Hematopoietic multipotent progenitor cell treated with erythropoietin and hydrocortisone succinate and interleukin-3 and kit ligand, for 8 days (in vitro differentiated cells): Measurements from ENCODE around the gene F10.
"Not testable (repeated sequence)": the region's sequence is repeated elsewhere in the genome, so short reads cannot be mapped to it uniquely, and the experiment has no call there.

Experiments used
- DNase-seq: peaks from one replicate; pipeline ENCODE4 v3.0.0-alpha.2; 2015

Gene F10

DNA sequence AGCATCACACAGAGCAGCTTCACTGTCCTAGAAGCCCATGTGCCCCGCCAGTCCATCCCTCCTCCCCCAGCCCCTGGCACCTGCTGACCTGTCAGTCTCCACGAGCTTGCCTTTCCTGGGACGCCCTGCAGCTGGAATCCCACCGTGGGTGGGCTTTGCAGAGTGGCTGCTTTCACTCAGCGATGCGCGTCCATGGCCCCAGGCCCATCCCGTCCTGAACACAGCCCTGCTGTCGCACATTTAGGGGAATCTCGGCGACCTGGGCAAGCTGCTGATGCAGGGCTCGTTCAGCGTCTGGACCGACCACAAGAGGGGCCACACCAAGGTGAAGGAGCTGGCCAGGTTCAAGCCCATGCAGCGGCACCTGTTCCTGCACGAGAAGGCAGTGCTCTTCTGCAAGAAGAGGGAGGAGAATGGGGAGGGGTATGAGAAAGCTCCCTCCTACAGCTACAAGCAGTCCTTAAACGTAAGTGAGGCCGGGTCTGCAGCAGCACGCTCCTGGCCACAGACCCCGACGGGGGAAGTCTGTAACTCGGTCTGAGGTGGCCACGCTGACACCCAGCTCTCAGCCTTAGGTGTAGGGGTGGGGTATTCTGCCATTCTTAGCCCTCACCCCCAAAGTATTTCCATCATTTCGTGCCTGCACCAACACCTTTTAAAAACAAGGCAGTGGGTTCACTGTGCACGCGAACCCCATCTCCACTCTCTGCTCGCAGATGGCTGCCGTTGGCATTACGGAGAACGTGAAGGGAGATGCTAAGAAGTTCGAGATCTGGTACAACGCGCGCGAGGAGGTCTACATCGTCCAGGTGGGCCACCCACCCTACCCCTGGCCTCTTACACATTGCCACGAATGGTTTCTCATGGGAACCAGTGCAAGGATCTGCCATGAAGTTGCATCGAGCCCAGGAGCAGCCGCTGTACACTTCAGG lies 35.3 kb upstream of the F10 start:
- no peak for DNase-seq

DNA sequence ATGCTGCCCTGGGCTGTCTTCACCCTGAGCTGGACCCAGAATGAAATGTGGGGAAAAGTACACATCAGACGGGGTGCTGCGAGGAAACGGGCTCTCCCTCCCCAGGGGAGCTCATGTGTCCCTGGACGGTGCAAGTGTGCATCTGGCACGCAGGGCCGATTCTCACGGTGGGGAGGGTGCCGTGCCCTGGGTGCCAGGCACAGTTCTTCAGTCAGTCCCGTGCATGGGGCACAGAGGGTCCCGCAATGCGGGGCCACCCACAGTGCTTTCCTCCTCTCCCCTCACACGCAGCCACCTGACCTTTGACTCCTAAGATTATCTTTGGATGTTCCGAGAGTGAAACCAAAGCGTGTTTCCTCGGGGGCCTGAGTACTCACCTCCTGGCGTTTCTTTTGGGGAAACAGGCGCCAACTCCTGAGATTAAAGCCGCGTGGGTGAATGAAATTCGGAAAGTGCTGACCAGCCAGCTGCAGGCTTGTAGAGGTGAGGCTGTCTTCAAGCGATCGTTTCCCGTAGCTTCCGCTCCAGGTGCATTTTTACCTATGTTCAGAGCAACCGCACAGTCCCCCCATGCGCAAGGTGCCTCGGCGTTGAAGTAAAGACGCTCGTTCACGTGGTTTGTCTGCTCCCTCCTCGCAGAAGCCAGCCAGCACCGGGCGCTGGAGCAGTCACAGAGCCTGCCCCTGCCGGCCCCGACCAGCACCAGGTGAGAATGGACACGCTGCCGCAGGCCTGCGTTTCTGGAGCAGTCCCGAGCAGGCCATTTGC lies 34.5 kb upstream of the F10 start:
- DNase-seq, result no peak

DNA sequence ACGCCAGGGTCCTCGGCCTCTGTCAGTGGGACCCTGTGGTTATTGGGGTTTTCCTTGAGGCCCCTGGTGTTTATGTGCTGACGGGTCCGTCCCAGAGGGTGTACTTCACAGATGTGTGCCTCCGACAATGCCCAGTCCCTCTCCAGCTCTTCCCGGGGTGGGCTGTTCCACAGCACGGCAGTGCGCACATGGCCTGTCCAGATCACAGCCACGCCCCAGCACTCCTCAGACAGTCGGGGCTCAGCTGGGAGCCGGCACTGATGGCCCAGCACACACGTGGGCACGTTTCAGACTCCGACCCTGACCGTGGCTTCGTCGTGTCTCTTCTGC lies 33.9 kb upstream of the F10 start:
- no peak for DNase-seq

DNA sequence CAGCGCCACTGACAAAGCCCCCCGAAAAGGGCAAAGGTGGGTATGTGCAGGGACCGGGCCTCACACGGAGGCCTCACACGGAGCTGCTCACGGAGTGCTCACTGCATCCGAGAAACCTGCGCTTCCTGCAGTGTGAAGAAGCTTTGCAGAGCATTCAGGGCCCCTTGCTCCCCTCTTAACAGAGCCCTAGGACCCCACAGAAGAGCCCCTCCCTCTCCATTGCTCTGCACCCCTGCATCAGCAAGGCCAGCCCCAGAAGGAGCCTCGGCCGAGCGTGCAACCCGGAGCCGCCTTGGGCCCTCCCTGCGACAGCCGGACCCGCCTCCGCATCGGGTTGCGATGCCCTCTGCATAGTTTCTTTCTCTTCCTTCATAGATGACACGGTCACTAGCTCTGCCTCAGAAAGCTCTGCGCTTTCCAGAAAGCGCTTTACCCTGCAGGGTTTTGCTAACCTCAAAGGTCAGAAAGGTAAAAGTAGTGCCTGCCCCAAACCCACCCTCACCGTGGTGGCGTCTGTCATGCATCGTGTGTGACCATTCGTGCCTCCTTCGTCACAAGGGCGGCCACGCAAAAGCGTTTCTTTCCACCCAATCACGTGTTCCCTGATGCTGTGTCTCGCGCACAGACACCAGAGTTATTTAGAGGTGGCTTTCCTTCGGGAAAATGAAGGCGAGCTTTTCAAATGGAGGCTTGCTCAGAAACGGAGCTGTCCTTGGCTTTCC lies 32.7 kb upstream of the F10 start:
- no peak for DNase-seq

DNA sequence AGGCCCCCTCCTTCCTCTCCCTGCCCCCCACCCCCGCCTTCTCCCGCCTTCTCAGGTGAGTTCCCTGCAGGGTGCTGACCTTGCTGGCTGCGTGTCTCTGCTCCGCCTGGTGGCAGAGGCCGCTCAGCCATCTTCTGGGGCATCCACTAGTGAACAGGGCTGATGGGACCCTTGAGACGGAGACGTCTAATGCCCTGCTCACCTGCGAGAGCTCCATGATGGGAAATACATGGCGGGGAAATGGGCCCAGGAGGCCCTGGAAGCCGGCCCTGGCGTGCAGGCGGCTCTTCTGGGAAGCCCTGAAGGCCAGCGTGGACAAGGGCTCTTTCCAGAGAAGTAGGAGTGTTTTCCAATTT lies 32.2 kb upstream of the F10 start:
- no peak for DNase-seq

DNA sequence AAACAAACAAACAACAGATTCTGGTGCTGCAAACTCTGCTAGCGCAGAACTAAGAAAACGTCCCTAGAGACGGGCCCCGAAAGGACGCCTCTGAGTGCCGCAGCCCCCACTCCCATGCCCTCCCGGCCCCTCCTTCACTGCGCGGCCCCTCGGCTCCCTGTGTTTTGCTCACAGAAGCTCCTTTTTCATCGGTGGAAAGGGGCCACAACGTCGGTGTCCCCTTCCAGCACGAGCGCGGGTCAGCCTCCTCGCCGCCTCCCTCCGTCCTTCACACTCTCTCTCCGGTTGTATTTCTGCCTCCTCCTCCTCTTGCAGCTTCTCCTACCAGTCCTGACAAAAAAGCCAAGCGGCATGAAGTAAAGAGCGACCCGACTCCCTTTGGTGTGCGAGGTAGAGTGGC lies 31.8 kb upstream of the F10 start:
- no peak for DNase-seq

DNA sequence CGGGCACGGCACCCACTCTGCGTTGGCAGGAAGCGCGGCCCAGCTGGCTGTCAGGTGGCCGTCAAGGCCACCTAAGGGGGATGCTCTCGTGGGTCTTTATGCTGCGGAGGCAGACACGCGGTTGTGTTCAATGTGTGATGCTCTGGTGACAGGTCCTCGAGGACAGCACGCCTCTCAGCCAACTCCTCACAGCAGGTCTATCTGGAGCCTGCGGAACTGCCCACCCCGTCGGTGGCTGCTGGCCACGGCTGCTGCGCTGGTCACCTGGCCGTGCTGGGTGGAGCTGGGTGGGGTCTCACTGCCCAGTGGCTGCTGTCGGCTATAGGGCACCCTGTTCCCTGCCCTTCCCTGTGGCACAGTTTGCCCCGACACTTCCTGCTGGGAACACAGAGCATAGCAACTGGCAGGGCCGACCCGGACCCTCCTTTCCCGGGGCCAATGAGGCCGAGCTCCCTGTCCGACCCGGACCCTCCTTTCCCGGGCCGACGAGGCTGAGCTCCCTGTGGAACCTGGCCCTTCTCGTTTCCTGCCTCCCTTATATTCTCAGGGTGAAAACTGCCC lies 31.3 kb upstream of the F10 start:
- no peak for DNase-seq

DNA sequence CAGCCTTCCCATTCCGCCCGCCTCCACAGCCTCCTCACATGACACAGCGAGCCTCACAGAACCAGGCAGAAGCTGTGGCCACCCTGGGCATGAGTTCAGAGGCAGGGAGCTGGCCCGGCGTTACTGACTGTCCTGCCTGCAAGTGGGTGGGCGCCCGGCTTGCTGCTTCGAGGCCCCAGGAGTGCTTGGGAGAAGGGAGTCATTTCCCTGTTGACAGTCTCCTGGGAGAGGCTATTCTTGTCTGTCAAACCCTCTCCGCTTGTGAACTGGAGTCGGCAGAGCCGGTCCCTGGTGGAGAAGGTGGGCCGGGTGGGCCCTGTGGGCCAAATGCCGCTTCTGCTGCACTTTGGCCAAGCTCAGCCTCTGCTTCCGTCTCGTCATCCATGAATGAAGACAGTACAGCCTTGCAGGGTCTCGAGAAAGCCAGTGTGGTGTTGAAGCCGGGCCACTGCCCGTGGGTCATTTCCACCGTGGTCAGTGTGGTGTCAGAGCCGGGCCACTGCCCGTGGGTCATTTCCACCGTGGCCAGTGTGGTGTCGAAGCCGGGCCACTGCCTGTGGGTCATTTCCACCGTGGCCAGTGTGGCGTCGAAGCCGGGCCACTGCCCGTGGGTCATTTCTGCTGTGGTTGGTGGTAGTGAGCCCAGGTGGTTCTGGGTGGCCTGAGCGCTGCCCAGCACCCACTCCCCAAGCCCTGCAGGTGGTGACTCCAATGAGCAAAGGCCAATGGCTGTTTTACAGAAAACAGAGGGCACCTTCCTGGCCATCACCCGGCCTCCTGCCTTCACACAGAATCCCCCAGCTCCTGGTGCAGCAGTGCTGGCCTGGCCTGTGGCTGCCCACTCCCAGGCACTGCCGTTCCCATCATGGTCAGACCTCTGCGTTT lies 30.5 kb upstream of the F10 start:
- no peak for DNase-seq

DNA sequence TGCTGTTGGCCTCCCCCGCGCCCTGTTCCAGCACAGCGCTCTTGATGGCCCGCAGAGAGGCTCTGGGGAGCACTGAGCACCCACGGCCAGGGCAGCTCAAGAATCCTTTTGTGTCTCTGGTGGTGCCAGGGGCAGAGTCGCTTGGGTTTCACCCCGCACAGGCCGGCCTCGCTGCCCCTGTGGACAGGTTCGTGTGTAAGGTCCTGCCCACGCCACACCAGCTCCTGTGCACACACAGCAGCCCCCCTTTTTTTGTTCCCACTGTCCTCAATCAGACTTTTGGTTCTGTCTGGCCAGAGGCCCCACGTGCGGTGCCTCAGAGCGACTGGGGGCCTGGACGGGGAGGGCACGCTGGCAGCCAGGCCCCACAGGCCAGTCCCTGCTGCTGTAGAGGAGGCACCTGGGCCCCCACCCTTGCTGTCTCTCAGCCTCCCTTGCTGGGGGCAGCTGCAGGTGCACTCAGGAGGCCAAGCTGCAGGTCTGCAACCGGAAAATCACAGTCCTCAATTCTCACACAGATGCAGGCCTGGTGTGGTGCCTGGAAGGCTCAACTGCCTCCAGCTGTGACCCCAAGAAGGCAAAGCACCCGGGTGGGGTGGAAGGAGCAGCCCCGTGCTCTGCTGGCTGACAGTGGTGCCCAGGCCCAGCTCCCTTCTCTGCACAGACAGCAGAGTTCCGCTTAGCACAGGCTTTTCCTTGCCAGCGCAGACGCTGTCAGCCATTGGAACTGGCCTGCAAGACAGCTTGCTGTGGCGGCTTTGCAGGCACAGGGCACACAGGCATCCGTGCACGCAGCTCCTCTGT lies 29.6 kb upstream of the F10 start:
- DNase-seq, result no peak

DNA sequence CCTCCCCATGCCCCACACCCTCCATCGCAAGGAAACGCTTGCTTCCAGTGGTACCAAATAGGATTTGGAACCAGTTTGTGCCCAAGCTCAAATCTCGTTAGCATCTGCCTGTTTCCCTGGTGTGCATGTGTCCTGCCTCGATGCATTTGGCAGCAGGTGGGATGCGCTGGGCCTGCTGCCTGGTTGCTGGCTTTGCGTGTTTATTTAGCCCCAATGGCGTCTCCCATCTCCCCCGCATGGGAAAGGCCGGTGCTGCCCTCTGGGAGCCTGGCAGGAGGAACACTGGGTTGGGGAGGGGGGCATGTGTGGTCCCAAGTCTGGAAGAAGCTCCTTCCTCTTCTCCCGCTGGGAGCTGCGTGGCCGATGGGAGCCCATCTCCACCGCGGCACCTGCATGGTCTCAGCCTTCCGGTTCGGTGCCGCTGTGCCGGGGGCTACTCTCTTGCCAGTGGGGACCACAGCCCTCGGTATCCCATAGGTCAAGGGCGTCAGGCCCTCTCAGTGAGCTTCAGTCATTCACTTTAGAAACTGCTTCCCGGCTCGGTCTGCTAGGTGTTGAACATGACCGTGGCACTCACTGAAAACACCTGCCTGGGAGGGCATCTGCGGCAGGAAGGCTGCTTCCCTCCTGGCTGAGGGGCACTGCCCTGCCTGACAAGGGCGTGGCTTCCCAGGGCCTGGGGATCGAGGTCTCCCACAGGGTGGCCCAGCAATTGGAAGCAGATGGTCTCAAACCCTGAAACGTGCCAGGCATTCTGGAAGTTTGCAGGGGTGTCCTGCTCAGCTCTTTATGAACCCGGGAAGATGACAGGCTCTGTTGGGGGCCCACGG lies 28.8 kb upstream of the F10 start:
- DNase-seq, result no peak

DNA sequence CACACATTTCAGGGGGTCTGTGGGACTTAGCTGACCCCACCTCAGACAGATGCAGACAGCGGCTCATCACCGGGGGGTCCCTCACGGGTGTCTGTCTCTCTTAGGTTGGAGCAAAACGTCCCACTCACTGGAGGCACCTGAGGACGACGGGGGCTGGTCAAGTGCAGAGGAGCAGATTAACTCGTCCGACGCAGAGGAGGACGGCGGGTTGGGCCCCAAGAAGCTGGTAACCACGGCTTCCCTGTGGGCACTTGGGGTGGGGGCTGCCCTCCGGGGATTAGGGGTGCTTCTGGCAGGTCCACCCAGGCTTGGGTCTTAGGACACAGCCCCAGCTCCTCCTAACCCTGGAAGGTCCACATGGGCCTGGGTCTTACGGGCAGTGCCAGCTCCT lies 28.2 kb upstream of the F10 start:
- no peak for DNase-seq

DNA sequence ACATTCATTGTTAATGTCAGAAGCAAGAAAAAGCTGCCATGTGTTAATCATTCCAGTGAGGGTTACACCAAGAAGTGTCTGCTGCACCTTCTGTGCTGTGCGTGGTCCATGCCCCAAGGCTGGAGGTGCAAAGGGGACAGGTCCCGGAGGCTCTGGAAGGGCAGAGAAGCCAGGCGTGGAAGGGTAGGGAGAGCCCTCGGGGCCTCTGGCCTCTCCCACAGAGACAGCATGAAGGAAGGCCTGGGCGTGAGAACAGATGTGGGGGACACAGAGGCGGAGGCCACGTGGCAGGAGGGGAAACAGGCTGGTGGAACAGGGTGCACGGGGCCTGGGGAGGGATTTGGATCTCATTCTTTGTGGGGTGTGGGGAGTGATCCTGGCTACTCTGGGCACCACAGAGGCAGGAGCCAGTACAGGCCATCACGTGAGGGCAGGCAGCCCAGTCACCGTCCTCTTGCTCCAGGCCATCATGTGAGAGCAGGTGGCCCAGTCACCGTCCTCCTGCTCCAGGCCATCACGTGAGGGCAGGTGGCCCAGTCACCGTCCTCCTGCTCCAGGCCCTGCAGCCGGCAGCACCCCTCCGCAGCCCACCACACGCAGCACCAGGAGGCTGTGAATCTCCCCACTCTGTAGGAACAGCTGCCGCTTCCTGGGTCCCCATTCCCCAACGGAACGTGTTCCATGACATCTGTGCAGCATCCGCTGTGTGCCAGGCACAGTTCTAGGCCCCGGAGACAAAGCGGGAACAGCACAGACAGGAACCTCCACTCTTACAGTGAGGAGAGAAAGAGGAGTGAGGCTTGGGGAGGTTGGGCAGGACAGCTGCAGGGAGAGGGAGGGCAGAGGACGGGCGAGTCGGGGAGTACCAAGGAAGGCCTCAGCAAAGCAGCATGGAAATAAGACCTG lies 27.2 kb upstream of the F10 start:
- DNase-seq, result no peak

DNA sequence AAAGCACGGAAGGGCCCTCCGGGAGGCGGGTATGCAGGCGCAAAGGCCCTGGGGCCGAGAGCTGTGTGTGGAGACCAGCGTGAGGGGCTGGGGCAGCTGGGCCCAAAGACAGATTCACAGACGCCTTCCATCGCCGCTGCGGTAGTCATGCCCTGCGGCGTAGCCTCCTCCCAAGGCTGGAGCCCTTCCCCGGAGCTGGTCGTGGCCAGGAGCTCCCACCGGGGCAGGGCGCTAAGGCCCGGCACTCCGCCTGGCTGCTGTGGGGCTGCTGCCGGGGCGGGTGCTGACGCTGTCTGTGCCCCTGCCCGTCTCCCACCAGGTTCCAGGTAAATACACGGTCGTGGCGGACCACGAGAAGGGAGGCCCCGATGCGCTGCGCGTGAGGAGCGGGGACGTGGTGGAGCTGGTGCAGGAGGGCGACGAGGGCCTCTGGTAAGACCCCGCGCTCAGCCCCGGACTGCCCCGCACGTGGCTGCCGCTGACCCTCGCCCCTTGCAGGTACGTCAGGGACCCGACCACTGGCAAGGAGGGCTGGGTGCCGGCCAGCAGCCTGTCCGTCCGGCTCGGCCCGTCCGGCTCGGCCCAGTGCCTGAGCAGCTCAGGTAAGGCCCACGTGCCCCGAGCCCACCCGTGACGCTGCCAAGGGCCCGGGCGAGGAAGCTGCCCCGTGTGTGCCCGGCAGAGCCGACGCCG lies 26.4 kb upstream of the F10 start:
- no peak for DNase-seq

DNA sequence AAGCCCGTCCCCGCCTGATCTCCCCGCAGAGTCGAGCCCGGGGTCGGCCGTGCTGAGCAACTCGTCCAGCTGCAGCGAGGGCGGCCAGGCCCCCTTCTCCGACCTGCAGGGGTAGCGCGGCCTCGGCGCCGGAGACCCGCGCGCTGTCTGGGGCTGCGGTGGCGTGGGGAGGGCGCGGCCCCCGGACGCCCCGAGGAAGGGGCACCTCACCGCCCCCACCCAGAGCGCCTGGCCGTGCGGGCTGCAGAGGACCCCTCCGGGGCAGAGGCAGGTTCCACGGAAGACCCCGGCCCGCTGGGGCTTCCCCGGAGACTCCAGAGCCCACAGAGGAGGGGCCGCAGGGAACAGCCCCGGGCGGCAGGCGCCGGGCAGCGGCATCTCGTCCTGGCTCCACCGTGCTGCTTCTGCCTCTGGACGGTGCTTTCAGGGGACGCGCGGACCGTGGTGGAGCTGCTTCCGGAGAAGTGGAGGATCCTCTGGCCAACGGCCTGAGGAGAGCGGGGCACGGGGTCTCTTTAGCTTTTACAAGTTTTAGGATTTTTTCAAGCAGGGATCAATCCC lies 25.8 kb upstream of the F10 start:
- no peak for DNase-seq

DNA sequence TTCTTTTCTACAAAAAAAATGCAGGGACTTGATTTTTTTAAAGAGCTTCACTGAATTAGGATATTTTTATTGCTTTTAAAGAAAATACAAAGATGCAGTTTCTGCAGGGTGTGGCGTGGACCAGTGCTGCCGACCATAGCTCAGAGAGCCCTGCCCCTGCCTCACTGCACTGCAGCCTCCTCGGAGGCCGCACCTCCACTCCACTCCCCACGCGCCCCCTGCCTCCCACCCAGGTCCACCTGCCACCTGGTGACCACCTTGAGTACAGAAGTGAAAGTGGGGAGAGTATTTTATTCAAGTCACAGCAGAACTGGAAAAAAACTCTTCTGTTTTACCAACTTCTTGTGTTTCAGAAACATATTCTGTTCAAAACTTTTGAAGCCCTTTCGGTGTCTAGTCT lies 24.9 kb upstream of the F10 start:
- no peak for DNase-seq

DNA sequence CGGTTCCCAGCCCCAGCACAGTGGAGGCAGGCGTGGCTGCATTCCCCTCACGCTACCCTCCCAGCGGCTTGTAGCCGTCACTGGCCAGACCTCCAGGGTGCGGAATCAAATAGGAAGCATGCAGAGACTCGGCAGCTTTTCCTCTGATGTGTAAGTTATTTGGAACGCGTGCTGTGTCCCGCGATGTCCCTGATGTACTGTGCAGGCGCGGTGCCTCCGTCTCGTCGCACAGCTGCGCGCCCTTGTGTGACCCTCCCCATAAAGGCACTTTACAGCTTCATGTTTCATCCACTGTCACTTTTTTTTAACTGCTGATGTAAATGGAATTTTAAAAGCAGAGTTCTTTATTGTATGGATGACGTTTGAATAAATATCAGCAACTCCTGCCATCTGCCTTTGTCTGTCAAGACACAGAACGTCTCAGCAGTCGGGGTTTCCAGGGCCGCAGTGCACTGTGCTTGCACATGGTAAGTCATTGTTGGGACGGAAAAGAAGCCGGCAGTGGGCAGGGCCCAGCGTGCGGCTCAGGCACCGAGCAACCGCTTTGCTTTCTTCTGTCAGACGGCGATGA lies 24.4 kb upstream of the F10 start:
- DNase-seq, result no peak

DNA sequence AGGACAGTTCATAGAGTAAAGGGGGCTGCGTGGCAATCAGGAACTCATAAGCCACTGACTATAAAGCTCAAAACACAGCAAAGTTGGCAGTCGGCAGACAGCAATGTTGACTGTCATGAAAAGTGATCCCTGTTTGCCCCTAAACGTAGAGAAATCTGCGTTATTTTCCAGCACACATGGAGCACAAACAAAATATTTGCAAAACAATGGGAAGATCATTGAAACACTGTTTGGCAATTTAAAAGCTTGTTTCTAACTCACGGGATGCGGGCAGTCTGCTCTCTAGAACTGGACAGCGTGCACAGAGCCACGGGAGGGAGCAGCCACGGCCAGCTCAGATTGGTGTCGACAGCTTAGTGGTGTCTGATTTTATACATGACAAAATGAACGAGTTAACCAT lies 23.5 kb upstream of the F10 start:
- DNase-seq, result no peak

DNA sequence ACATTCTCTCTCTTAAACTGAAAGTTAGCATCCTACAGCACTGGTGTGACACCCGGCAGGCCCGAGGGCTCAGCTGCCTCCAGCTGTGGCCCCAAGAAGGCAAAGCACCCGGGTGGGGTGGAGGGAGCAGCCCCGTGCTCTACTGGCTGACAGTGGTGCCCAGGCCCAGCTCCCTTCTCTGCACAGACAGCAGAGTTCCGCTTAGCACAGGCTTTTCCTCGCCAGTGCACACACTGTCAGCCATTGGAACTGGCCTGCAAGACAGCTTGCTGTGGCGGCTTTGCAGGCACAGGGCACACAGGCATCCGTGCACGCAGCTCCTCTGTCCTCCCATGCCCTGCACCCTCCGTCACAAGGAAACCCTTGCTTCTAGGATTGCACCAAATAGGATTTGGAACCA lies 20.3 kb upstream of the F10 start:
- DNase-seq, result not testable (repeated sequence)
